GM19467 (cell line): Measurements from ENCODE around the gene BRINP3.
"Not testable (repeated sequence)": the region's sequence is repeated elsewhere in the genome, so short reads cannot be mapped to it uniquely, and the experiment has no call there.

Experiments
- ATAC-seq: cut with Tn5 transposase; IDR thresholded peaks from one replicate; pipeline ENCODE4 v1.9.1; 2021; ENCODE audit warnings: mild to moderate bottlenecking, moderate library complexity; ENCODE audit not compliant: unreplicated experiment

Gene BRINP3

DNA sequence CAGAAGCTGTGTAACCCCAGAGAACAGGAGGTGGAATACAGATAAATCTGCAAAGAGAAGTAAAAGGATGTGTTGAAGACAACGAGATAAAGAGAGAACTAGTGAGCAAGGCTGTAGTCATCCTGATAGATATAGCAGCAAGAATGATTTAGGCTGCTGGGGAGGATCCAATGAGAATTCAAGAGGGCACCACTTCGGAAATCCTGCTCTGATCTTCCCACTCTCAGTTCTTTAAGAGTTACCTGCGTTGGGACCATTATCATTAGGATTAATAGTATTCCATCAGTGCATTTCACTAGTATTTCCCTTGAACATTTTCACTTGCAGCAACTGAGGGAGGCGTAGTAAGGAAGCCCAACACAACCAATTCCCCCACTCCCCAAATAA is at the start of gene BRINP3:
Gene BRINP3 (minus strand): TSS at position 103 of the 387 bp plus-strand sequence.
- no peak for ATAC-seq

DNA sequence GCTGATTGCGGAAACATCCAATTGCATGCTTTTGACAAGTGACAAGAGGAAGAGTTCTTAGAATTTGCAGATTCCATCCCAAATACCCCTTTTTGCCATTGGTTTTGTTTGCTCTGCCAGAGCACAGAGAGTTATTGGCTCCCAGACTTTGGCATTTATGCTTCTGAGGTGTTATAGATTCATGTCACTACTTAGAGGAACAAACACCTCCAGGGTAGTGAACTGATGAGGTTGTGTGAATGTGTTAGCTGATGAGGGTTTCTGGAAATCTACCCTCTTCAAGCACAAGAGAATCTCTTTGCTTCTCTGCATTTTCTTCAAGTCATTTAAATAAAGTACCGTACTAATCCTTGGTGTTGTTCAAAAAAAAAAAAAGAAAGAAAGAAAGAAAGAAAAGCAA is 33.9 kb upstream of the BRINP3 start:
- no peak for ATAC-seq

DNA sequence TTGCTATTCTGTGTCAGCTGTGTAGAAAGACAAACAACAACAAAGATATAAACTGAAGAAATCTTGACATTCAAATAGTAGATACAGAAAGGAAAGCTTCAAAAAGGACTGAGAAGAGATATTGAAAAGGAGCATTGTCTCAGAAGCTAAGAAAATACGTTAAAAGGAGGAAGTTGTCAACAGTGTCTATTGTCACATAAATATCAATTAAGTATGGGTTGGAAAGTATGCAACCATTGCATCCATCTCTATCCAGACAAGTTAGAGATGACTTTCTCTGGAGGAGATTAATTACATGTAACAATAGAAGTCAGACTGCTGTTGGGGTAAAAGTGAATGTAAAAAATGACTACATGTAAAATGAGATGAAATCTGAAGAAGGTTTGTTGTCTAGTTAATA is 29.7 kb upstream of the BRINP3 start:
- ATAC-seq = no peak

DNA sequence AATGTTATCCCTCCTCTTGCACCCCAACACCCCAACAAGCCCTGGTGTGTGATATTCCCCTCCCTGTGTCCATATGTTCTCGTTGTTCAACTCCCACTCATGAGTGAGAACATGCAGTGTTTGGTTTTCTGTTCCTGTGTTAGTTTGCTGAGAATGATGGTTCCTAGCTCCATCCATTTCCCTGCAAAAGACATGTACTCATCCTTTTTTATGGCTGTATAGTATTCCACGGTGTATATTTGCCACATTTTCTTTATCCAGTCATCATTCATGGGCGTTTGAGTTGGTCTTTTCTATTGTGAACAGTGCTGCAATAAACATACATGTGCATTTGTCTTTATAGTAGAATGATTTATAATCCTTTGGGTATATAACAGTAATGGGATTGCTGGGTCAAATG is 26.9 kb upstream of the BRINP3 start:
- not testable (repeated sequence) for ATAC-seq

DNA sequence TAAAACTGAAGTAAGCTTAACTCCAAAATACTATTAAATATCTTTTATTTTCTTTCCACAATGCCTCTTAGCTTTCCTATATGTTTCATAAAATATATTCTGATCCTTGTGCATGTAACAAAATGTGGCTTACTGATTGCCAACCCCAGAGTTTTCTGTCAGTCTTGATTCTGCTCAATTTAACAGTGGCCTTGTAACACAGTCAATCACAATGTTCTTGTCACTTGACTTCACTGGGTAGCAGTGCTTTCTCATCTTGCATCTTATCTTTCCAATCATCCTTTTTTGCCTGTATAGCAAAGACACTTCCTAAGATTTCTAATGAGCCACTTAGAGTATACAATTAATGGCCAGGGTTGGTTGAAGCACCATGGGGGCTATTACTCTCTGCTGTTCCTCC is 19.9 kb upstream of the BRINP3 start:
- no peak for ATAC-seq

DNA sequence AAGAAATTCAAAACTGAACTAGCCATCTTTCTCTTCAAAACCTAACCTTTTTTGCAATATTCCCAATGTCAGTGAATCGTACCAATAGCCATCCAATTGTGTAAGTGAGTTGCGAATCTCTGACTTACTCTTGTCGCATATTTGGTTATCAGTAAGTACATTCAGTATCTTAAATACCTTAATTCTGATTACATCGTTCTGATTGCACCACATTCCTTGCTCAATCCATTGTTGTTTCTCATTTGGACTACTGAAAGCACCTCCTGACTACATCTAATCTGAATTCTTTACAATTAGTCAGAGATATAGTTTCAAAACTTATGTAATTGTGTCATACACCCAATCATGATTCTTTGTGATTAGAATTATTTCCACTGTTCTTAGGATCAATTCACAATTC is 16.8 kb upstream of the BRINP3 start:
- no peak for ATAC-seq

DNA sequence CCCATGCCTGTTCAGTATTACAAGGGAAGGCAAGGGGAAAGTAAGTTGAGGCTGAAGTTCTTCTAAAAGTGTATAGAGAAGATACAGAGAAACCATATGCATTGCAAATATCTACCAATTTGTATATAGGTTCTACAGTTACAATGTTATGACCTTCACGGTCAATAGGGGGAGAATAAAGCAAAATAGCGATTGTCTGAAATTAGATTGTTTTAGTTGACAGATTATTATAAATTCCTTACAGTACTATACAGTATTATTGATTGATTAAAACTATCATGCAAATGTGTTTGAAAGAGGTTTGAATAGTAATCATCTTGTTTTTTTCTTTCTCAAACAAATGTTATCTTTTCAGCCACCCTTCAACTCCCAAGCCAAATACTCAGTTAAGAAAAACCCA is 13.7 kb upstream of the BRINP3 start:
- ATAC-seq = no peak

DNA sequence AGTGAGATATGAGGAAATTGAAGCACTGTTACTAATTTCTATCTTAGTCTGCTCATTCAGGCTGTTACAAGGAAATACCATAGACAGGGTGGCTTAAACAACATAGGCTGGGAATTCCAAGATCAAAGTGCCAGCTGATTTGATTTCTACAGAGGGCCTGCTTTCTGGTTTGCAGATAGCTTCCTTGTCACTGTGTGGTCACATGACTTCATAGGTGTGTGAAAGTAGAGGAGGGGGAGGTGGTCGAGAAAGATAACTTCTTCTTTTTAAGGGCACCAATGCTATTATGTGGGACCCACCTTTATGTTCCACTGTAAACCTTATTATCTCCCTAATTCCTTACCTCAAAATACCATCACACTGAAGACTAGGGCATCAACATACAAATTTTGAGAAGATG is 6.4 kb upstream of the BRINP3 start:
- ATAC-seq = no peak

DNA sequence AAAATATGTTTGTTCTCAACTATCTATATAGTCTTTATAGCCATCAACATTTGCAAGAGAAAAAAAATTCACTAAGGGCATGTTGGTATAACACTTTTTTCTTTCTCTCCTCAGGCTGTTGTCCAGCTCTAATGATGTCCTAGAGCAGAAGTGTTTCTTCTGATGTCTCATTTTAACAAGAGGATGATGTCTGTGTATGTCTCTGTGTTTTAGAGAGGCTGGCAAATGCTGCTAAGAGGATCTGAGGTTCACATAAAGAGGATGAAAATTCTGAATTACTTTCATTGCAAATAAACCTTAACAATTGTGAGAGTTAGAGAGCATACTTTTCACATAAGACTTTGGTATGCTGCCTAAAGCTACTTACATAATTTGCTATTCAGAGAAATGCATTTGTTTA is 2.6 kb upstream of the BRINP3 start:
- no peak for ATAC-seq

DNA sequence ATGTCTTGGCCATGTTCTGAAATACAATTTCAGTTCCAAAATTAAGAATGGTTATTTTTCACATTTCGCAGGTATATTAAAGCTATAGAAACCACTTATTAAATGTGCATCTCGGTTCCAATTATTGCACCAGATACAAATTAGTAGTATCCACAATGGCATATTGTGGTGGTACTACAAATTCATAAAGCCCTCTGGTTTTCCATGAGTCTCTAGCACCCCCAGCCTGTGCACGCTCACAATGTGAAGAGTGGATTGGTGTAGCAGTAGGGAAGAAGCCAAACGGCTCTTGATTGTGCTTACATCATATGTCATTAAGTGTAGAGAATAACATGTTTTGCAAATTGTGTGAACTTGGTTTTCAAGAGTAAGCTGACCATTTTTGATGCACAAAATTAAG is 1.9 kb upstream of the BRINP3 start:
- no peak for ATAC-seq

DNA sequence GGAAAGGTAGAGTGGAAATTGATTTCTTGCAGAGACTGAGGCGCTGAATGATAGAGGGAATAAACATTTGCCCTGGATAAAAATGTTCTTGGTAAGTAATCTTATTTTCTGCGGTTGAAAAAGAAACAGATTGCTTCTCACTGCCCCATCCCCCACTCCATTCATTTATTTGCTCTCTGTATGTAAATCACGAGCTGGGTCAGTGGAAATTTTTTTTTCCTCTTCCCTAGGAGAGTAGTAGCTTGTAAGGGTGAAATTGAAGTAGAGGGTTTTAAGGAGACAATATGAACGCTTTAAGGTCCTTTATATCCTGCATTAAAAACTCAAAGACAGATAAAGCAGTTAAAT is 1.4 kb upstream of the BRINP3 start:
- no peak for ATAC-seq

DNA sequence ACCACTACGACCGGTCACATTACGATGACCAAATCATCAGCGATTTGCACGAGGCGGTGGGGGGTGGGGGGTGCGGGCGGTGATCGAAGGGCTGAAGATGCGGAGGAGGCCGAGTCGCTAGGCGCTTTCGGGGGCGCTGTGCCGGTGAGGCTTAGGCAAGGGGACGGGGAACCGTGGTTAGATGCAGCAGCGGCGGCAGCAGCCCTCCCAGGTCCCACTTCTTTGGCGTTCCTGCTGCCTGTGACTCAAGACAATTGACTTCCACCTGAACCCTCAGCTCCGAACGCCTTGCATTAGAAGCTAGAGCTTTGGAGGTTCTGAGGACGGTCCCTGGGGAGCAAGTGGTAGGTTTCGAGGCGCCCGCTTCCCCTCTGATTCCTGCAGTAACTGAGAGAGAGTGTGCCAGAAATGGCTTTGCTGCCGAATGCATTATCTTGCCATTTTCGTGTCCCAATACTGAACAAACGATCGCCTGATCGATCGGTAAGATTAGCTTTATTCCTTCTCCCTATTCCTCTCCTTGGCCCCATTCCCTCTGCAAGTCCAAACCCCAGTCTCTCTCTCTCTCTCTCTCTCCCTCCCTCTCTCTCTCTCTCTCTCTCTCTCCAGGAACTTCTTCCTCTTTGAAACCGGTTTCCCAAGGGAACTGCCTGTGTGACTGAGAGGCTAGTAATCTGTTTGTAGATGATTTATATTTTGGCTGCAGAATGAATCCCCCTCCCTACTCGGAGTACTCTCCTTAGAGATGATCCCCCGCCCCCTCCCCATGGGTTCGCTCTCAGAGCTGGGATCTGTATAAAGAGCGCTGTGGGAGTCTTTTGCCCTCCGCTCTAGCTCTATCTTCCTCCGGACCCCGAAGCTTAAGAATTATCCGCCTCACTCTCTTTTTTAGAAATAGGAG is 735 bp upstream of the BRINP3 start:
- peak; percentile 54 for ATAC-seq

DNA sequence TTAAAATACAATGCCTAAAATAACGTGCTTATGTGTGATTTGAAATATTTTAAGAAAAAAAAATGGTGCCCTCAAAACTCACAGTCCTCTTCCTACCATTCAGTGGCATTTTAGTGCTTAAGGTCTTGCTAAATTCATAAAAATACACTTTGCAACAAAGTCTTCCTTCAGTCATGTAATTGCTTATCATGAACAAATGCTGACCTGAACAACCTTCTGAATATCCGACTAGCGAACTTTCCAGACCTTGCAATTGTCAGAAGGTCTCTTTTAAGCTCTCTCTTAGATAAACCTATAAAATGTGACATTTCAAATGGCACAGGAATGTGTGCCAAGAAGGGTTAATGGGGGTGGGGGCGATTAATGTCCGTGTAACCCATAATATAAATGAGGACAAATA is 858 bp downstream of the BRINP3 start:
- ATAC-seq = no peak

DNA sequence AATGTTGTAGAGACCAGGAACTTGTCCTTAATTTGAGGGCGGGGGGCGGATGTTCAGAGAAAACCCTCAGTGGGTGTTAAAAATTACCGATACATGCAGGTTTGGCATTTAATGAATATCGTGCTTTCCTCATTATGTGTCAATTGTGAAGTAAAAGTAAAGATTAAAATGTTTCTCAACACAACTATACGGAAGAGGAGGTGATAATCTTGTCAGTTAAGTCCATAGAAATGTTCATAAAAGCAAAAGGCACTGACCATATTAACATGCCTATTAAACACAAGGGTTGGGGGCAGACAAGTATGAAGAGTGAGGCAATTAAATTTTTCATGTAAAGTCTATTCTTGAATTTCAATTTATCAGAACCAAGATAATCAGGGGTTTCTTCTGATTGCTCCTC is 1.3 kb downstream of the BRINP3 start:
- ATAC-seq = no peak

DNA sequence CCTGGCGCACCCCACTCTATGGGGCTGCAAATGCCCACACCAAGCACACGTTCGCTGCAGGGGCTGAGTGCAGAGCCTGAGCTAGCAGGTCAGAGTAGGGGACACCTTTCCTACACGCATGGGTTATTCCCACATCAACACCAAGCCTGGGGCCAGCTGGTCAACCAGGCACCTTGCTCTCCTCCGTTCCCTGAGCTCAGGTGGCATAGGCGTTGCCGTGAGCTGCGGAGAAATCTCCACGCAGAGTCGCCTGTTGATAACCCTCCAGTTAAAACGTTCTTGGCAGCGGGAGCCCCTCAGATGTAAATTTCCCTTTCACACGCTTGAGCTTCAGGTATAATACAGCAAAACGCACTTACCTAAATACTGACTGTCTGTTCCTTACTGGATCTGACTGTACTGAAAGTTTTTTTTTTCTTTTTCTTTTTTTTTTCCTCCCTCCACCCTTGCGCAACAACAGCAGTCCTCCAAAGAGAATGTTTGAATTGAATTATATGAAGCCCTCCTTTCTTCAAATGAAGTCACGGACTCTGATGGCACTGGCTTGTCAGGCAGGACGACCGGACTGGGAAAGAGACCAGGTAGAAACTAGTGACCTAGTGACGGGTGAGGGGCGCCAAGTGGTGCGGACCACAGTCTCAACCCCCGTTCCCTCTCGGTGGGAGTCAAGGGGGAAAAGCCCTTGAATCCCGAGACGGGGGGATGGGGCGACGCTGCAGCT is 2.1 kb downstream of the BRINP3 start:
- ATAC-seq = no peak

DNA sequence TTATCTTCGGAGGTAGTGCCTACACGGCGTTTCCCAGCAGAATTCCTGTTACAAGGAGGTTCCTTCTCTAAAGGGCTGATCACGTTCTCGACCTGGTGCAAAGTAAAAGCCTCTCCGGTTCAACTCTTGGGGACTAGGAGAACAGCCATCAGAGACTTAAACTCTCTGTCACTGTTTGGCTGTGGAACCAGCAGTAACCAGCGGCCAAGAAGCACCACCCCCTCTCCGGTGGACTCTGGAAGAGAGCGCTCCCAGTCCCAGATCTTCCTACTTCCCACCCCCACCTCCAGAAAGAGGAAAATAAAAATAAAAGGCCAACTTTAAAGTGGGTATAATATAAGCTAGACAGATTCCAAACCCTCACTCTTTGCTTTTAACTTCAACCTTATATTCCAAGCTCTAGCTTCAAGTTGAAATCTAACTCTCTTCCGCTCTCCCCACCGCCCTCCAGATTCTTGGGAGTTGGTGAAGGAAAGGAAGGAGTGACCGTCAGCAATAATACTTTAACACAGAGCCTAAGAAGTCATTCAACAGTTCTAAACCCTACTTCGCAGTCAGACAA is 2.9 kb downstream of the BRINP3 start:
- no peak for ATAC-seq

DNA sequence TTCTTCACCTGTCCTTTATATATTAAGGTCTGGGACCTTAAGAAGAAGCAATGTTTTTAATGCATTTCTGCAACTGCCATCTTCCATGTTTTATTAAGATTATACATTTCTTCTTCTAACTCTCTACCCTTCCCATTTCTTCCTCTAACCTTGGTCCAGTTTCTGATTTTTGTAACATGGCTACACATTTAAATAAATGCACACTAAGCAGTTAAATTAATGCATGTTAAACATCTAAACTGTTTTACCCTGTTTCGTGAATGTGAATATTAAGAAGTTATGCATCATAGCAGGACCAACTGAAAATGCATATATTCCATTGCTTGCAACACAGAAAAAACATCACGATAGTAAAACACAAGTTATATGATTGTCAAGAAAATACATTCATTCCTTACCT is 3.7 kb downstream of the BRINP3 start:
- no peak for ATAC-seq

DNA sequence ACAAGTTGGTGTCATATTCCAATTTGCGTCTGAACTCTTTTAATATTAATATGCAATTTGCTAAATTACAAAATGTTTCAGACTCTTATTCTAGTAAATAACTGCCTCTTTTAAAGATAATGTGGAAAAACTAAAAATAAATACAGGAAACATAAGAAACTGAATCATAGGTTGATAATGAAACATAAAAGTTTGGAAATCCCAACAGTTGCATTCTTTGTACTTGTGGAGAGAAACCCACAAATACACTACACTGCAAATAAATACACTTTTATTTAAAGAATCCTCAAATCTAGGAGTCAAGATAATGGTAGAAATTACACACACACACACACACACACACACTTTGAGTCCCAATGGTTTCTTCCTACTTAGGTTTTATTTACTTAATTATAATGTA is 5.2 kb downstream of the BRINP3 start:
- no peak for ATAC-seq

DNA sequence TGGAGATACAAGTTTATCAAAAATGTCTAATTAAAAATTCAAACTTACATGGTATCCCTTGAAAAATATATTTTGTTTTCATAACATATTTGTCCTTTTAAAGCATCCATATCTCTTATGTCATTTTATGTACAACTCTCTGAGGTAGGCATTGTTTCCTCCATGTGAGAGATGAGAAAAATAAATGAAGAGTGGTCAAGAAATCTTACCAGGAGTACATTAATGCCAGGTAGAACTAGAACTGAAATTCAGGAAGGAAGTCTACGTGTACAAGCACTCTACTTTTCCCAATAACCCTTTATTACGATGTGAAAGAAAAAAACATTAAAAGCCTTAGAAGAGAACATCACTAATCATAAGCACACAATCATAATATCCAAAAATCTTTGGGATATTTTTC is 5.6 kb downstream of the BRINP3 start:
- no peak for ATAC-seq

DNA sequence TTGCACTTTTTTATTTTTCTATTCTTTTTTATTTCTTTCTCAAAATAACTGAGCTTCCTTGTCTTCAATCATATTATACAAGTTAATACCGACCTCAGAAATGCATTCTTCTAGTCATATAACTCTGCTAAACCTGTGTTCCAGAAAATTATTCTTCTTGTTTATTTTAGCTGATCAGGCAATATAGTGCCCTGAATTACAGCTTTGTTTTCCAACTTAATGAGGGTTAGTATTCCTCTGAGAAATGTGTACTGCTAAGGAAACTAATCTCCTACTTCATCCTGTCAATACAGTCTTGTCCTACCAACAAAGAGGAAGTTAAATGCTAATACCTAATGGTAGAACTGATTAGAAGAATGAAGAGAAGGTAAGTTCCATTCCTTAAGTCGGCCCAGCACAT is 13.0 kb downstream of the BRINP3 start:
- no peak for ATAC-seq

DNA sequence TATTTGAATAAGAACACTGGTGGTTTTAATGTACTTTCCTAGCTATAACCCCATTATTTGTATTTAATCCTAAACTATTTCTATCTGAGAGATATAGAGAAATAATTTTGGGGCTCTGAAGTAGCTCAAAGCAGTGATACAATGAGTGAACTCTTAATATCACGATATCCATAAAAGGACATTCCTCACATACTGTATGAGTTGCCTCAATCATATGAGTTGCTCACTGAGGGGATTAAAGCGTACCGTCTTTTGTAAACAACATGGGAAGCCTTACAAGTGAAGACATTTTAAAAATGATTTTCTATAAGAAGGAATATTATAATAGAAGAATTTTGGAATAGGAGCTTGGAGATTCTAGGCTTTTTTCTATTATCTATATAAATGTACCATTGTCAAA is 21.5 kb downstream of the BRINP3 start:
- ATAC-seq = no peak

DNA sequence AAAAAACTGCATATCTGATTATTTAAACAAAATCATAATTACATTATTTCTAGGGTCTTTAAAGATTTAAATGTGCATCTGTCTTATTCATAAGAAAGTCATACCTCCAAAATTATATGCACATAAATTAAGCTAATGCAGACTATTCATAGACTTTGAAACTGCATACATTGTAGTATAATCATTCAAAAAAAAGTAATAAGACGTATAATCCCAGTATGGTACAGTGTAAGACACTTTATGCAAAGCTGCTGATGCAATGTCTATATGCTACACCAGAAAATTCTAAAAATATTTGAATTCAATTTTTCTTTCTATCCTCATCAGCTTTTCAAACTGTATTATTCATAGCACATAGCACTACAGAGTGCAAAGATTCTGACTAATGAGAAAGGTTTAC is 22.0 kb downstream of the BRINP3 start:
- ATAC-seq = no peak
